SJCRH30 (cell line): ENCODE results near the gene SLC34A3. TPM values are rescaled to one million over a fixed set of nuclear protein-coding genes. Genes with fewer than 3 reads are reported as not detected.
"Not testable (repeated sequence)": the region's sequence is repeated elsewhere in the genome, so short reads cannot be mapped to it uniquely, and the experiment has no call there.

Source experiments
- DNase-seq, 2 experiments: peaks; one replicate each; pipeline ENCODE4 v3.0.0-alpha.2; 2015 to 2020
- H3K27ac ChIP-seq: fragments of 250-450 bp; sonication (Bioruptor Pico); 2 replicates; pipeline ENCODE4 v1.5.1; 2020; ENCODE audit warnings: mild to moderate bottlenecking, moderate library complexity
- H3K27me3 ChIP-seq: fragments of 250-450 bp; sonication (Bioruptor Pico); 2 replicates; pipeline ENCODE4 v1.5.1; 2020; ENCODE audit warnings: mild to moderate bottlenecking, moderate library complexity
- H3K36me3 ChIP-seq: fragments of 250-450 bp; sonication (Bioruptor Pico); 2 replicates; pipeline ENCODE4 v1.5.1; 2020; ENCODE audit warnings: mild to moderate bottlenecking, moderate library complexity
- H3K4me1 ChIP-seq: fragments of 250-450 bp; sonication (Bioruptor Pico); 2 replicates; pipeline ENCODE4 v1.5.1; 2020; ENCODE audit warnings: mild to moderate bottlenecking, moderate library complexity
- H3K4me3 ChIP-seq: fragments of 250-450 bp; sonication (Bioruptor Pico); 2 replicates; pipeline ENCODE4 v1.5.1; 2020; ENCODE audit warnings: mild to moderate bottlenecking, moderate library complexity
- H3K9me3 ChIP-seq: fragments of 250-450 bp; sonication (Bioruptor Pico); replicated peaks from 2 replicates; pipeline ENCODE4 v1.5.1; 2020; ENCODE audit warnings: mild to moderate bottlenecking, moderate library complexity
- total RNA-seq: library from RNA; depleted of rRNA; stranded (reverse); fragments of >200 nt; shearing (Covaris generic); gene quantifications from 2 replicates; pipeline ENCODE4 v1.2.3, GENCODE V29; 2014

Gene SLC34A3
- total RNA-seq, 1 experiment from 2014 or later = 0.06 TPM

- Histone ChIP-seq H3K36me3 (peaks cover 11% of the 10 kb centered on the region; the same call in 1 of the 2 replicates), H3K27ac (no peak overlapping the region), H3K4me3 (no peak overlapping the region), H3K27me3 (no peaks in the 10 kb centered on the region), H3K9me3 (no peaks in the 10 kb centered on the region), H3K4me1 (peaks cover 8% of the 10 kb centered on the region)
- DNase-seq = no peak
These were observed 26.2 kb downstream of the SLC34A3 start for GRCh38 chr9:137256856-137257255.

- H3K27ac ChIP-seq, DNase-seq: not testable (repeated sequence)
- H3K36me3 ChIP-seq = peaks cover 38% of the 10 kb centered on the region
These were observed 31.6 kb downstream of the SLC34A3 start for GRCh38 chr9:137262173-137262908.

GRCh38 chr9:137262909-137263285, 32.2 kb downstream of the SLC34A3 start:
- Histone ChIP-seq H3K4me1 (no peaks in the 10 kb centered on the region), H3K36me3 (peaks cover 42% of the 10 kb centered on the region)

More at GRCh38 chr9:137262173-137262908, 31.6 kb downstream of the SLC34A3 start:
- H3K9me3 ChIP-seq, H3K4me3 ChIP-seq, H3K27me3 ChIP-seq, H3K4me1 ChIP-seq: not testable (repeated sequence)

GRCh38 chr9:137263506-137263905, 32.8 kb downstream of the SLC34A3 start:
- Histone ChIP-seq H3K27me3 (no peaks in the 10 kb centered on the region), H3K9me3 (no peaks in the 10 kb centered on the region), H3K4me1 (no peaks in the 10 kb centered on the region), H3K36me3 (peaks cover 44% of the 10 kb centered on the region), H3K27ac (no peak overlapping the region), H3K4me3 (no peak overlapping the region)
- DNase-seq = no peak

More at GRCh38 chr9:137262909-137263285, 32.2 kb downstream of the SLC34A3 start:
- no peak overlapping the region for H3K4me3 ChIP-seq
- H3K27me3 ChIP-seq = no peaks in the 10 kb centered on the region
- H3K27ac ChIP-seq = no peak overlapping the region
- H3K9me3 ChIP-seq = no peaks in the 10 kb centered on the region
- DNase-seq = no peak

GRCh38 chr9:137264067-137264466, 33.4 kb downstream of the SLC34A3 start:
- Histone ChIP-seq H3K36me3 (peaks cover 39% of the 10 kb centered on the region), H3K27ac (no peak overlapping the region), H3K4me3 (no peak overlapping the region)

GRCh38 chr9:137265496-137266161, 34.9 kb downstream of the SLC34A3 start:
- Histone ChIP-seq H3K4me3 (no peak overlapping the region), H3K36me3 (peaks cover 41% of the 10 kb centered on the region), H3K9me3 (no peaks in the 10 kb centered on the region), H3K27ac (no peak overlapping the region), H3K4me1 (no peaks in the 10 kb centered on the region), H3K27me3 (no peaks in the 10 kb centered on the region)
- no peak for DNase-seq

More at GRCh38 chr9:137264067-137264466, 33.4 kb downstream of the SLC34A3 start:
- H3K9me3 ChIP-seq = no peaks in the 10 kb centered on the region
- no peaks in the 10 kb centered on the region for H3K4me1 ChIP-seq
- no peaks in the 10 kb centered on the region for H3K27me3 ChIP-seq
- no peak for DNase-seq

GRCh38 chr9:137266162-137266527, 35.4 kb downstream of the SLC34A3 start:
- H3K4me1 ChIP-seq = no peaks in the 10 kb centered on the region
- peaks cover 41% of the 10 kb centered on the region for H3K36me3 ChIP-seq
- H3K27ac ChIP-seq = no peak overlapping the region
- H3K4me3 ChIP-seq = no peak overlapping the region
- no peak for DNase-seq
- H3K27me3 ChIP-seq = no peaks in the 10 kb centered on the region
- H3K9me3 ChIP-seq = no peaks in the 10 kb centered on the region

- H3K4me3 ChIP-seq = no peak overlapping the region
- no peak for DNase-seq
- no peaks in the 10 kb centered on the region for H3K4me1 ChIP-seq
- H3K9me3 ChIP-seq = no peaks in the 10 kb centered on the region
- H3K27me3 ChIP-seq = no peaks in the 10 kb centered on the region
- no peak overlapping the region for H3K27ac ChIP-seq
- H3K36me3 ChIP-seq = peaks cover 41% of the 10 kb centered on the region
These were observed 36.1 kb downstream of the SLC34A3 start for GRCh38 chr9:137266585-137267453.

GRCh38 chr9:137267933-137268355, 37.2 kb downstream of the SLC34A3 start:
- Histone ChIP-seq H3K27ac (no peak overlapping the region), H3K9me3 (no peaks in the 10 kb centered on the region), H3K27me3 (no peaks in the 10 kb centered on the region), H3K4me3 (no peak overlapping the region), H3K4me1 (no peaks in the 10 kb centered on the region), H3K36me3 (peaks cover 43% of the 10 kb centered on the region)
- DNase-seq = no peak

GRCh38 chr9:137268538-137269201, 38.0 kb downstream of the SLC34A3 start:
- peaks cover 44% of the 10 kb centered on the region for H3K36me3 ChIP-seq
- no peaks in the 10 kb centered on the region for H3K9me3 ChIP-seq
- no peak overlapping the region for H3K27ac ChIP-seq
- DNase-seq = no peak
- no peak overlapping the region for H3K4me3 ChIP-seq
- no peaks in the 10 kb centered on the region for H3K4me1 ChIP-seq
- no peaks in the 10 kb centered on the region for H3K27me3 ChIP-seq

- no peaks in the 10 kb centered on the region; the same call in 1 of the 2 replicates for H3K4me1 ChIP-seq
- H3K9me3 ChIP-seq = no peaks in the 10 kb centered on the region
- no peaks in the 10 kb centered on the region for H3K27me3 ChIP-seq
- H3K36me3 ChIP-seq = peaks cover 38% of the 10 kb centered on the region
- no peak for DNase-seq
- no peak overlapping the region for H3K4me3 ChIP-seq
- no peak overlapping the region for H3K27ac ChIP-seq
These were observed 38.6 kb downstream of the SLC34A3 start for GRCh38 chr9:137269231-137269772.

GRCh38 chr9:137270929-137271695, 40.4 kb downstream of the SLC34A3 start:
- Histone ChIP-seq H3K9me3 (no peaks in the 10 kb centered on the region), H3K27me3 (no peaks in the 10 kb centered on the region), H3K27ac (no peak overlapping the region), H3K36me3 (peaks cover 27% of the 10 kb centered on the region), H3K4me3 (no peak overlapping the region), H3K4me1 (peaks cover 4% of the 10 kb centered on the region)
- DNase-seq = no peak

GRCh38 chr9:137271696-137272076, 41.0 kb downstream of the SLC34A3 start:
- DNase-seq = no peak
- H3K4me1 ChIP-seq = peaks cover 10% of the 10 kb centered on the region
- H3K36me3 ChIP-seq = peaks cover 22% of the 10 kb centered on the region

More at GRCh38 chr9:137271696-137272076, 41.0 kb downstream of the SLC34A3 start:
- Histone ChIP-seq H3K9me3 (no peaks in the 10 kb centered on the region), H3K27me3 (no peaks in the 10 kb centered on the region), H3K27ac (no peak overlapping the region), H3K4me3 (no peak overlapping the region)
